Measurements from ENCODE around the gene RHO.

DNA sequence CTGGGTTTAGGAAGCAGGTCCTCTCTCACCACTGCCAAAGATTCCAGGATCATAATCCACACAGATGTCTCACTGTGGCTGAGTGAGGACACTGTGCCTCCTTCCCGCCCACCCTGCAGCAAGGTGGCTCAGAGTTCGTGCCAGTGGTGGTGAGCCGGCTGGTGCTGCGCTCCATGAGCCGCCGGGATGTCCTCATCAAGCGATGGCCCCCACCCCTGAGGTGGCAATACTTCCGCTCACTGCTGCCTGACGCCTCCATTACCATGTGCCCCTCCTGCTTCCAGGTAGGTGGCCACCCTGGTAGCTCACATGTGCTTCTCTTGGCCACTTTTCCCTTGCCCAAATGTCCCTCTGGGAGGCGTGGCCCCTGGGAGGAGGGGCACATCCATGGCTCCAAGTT, 9.0 kb upstream of the RHO start:
- TF ChIP-seq, protein P1, sequence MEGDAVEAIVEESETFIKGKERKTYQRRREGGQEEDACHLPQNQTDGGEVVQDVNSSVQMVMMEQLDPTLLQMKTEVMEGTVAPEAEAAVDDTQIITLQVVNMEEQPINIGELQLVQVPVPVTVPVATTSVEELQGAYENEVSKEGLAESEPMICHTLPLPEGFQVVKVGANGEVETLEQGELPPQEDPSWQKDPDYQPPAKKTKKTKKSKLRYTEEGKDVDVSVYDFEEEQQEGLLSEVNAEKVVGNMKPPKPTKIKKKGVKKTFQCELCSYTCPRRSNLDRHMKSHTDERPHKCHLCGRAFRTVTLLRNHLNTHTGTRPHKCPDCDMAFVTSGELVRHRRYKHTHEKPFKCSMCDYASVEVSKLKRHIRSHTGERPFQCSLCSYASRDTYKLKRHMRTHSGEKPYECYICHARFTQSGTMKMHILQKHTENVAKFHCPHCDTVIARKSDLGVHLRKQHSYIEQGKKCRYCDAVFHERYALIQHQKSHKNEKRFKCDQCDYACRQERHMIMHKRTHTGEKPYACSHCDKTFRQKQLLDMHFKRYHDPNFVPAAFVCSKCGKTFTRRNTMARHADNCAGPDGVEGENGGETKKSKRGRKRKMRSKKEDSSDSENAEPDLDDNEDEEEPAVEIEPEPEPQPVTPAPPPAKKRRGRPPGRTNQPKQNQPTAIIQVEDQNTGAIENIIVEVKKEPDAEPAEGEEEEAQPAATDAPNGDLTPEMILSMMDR (IDR thresholded peaks at IDR 0.05; ENCODE audit: borderline replicate concordance, extremely low read depth, low read length, poor library complexity, severe bottlenecking): no peak
- TF ChIP-seq EZH2 (IDR thresholded peaks at IDR 0.05; ENCODE audit: borderline replicate concordance, low read depth, low read length, severe bottlenecking): no peak
